IMR-90 (cell line): ENCODE results near the gene NFATC1. TPM values are rescaled to one million over a fixed set of nuclear protein-coding genes. Genes with fewer than 3 reads are reported as not detected.

Source experiments
- ATAC-seq: fragments of 200-7000 bp; cut with Tn5 transposase; 2 replicates; pipeline ENCODE4 v1.9.1; 2020; ENCODE audit warnings: low read depth, mild to moderate bottlenecking, moderate library complexity
- BruUV-seq: library from RNA; stranded (reverse); fragments of 400-500 nt; replicated peaks from 2 replicates; lab custom pipeline; 2021; lab: Mats Ljungman, UMichigan
- CTCF ChIA-PET: fragments of 300-600 bp; formaldehyde crosslinking; extraction: SDS; loops from one replicate; lab custom pipeline; 2021; ENCODE audit warnings: antibody characterized with exemption; lab: Yijun Ruan, JAX
- POLR2A ChIA-PET: fragments of 300-600 bp; sonication (Branson Sonifier 250); formaldehyde crosslinking; loops from one replicate; lab custom pipeline; 2022; ENCODE audit warnings: antibody characterized with exemption; ENCODE audit not compliant: unreplicated experiment; lab: Charles Lee
- DNase-seq: peaks from one replicate; pipeline ENCODE4 v3.0.0; 2013
- H2AFZ ChIP-seq: replicated peaks from 2 replicates; pipeline ENCODE3; 2013; ENCODE audit warnings: low read length, mild to moderate bottlenecking; ENCODE audit not compliant: poor library complexity
- H2AK5ac ChIP-seq: 2 replicates; pipeline ENCODE4 v1.6.1; 2013; ENCODE audit warnings: low read depth, low read length, inconsistent platforms
- H2AK9ac ChIP-seq: replicated peaks from 2 replicates; pipeline ENCODE3; 2013; ENCODE audit warnings: mild to moderate bottlenecking, low read depth, low read length, moderate library complexity; ENCODE audit not compliant: poor library complexity
- H2BK120ac ChIP-seq: 2 replicates; pipeline ENCODE4 v1.6.1; 2013; ENCODE audit warnings: low read depth, low read length, inconsistent platforms
- H2BK15ac ChIP-seq: 3 replicates; pipeline ENCODE4 v1.6.1; 2013; ENCODE audit warnings: low read depth, low read length, inconsistent platforms
- H2BK20ac ChIP-seq: 2 replicates; pipeline ENCODE4 v1.6.1; 2013; ENCODE audit warnings: low read depth, mild to moderate bottlenecking, inconsistent platforms, low read length, moderate library complexity
- H2BK5ac ChIP-seq: 2 replicates; pipeline ENCODE4 v1.6.1; 2013; ENCODE audit warnings: mild to moderate bottlenecking, low read depth, low read length, inconsistent platforms; ENCODE audit not compliant: poor library complexity, severe bottlenecking
- H3K14ac ChIP-seq: replicated peaks from 2 replicates; pipeline ENCODE4 v1.6.1; 2013; ENCODE audit warnings: low read depth, low read length, inconsistent platforms
- H3K18ac ChIP-seq: 2 replicates; pipeline ENCODE4 v1.6.1; 2013; ENCODE audit warnings: low read depth, low read length, control low read depth
- H3K23ac ChIP-seq: 2 replicates; pipeline ENCODE4 v1.6.1; 2013; ENCODE audit warnings: low read depth, low read length, inconsistent platforms
- H3K27ac ChIP-seq: 2 replicates; pipeline ENCODE4 v1.5.1; 2013; ENCODE audit warnings: mild to moderate bottlenecking, control low read depth, low read length; ENCODE audit not compliant: insufficient read depth
- H3K27me3 ChIP-seq: 2 replicates; pipeline ENCODE4 v1.6.1; 2013; ENCODE audit warnings: low read length; ENCODE audit not compliant: control insufficient read depth, insufficient read depth
- H3K36me3 ChIP-seq: 2 replicates; pipeline ENCODE4 v1.6.1; 2013; ENCODE audit warnings: low read length, mixed read lengths; ENCODE audit not compliant: control insufficient read depth, insufficient read depth
- H3K4ac ChIP-seq: 2 replicates; pipeline ENCODE4 v1.6.1; 2013; ENCODE audit warnings: low read depth, low read length, inconsistent platforms
- H3K4me1 ChIP-seq: 2 replicates; pipeline ENCODE4 v1.6.1; 2013; ENCODE audit warnings: low read length, mixed read lengths; ENCODE audit not compliant: control insufficient read depth, insufficient read depth
- H3K4me2 ChIP-seq: 2 replicates; pipeline ENCODE4 v1.6.1; 2013; ENCODE audit warnings: low read depth, mild to moderate bottlenecking, control low read depth, low read length, moderate library complexity
- H3K4me3 ChIP-seq: 2 replicates; pipeline ENCODE4 v1.5.1; 2013; ENCODE audit warnings: low read depth, mild to moderate bottlenecking, control low read depth, low read length, moderate library complexity; ENCODE audit not compliant: insufficient read depth
- H3K56ac ChIP-seq: 2 replicates; pipeline ENCODE4 v1.6.1; 2013; ENCODE audit warnings: low read length, inconsistent platforms; ENCODE audit not compliant: insufficient read depth; ENCODE audit errors: extremely low read depth
- H3K79me1 ChIP-seq, 2 experiments: 2 replicates each; pipeline ENCODE4 v1.6.1; 2013; ENCODE audit warnings: low read length in 2 of 2, inconsistent platforms in 1 of 2, low read depth in 1 of 2
- H3K9ac ChIP-seq: 2 replicates; pipeline ENCODE4 v1.6.1; 2013; ENCODE audit warnings: low read depth, low read length, control low read depth
- H3K9me1 ChIP-seq: 2 replicates; pipeline ENCODE4 v1.6.1; 2013; ENCODE audit warnings: low read length, inconsistent platforms; ENCODE audit not compliant: insufficient read depth
- H3K9me3 ChIP-seq: 2 replicates; pipeline ENCODE4 v1.6.1; 2013; ENCODE audit warnings: low read length; ENCODE audit not compliant: control insufficient read depth, insufficient read depth
- H4K20me1 ChIP-seq: 2 replicates; pipeline ENCODE4 v1.6.1; 2013; ENCODE audit warnings: low read length, inconsistent platforms; ENCODE audit not compliant: insufficient read depth
- H4K5ac ChIP-seq: 2 replicates; pipeline ENCODE4 v1.6.1; 2013; ENCODE audit warnings: mild to moderate bottlenecking, low read depth, low read length, control low read depth
- H4K8ac ChIP-seq, 2 experiments: 2 replicates each; pipeline ENCODE4 v1.6.1; 2013; ENCODE audit warnings: low read depth in 2 of 2, low read length in 2 of 2, control low read depth in 1 of 2, inconsistent platforms in 1 of 2
- H4K91ac ChIP-seq: 2 replicates; pipeline ENCODE4 v1.6.1; 2013; ENCODE audit warnings: low read depth, low read length, inconsistent platforms; ENCODE audit not compliant: insufficient read depth
- BHLHE40 ChIP-seq: fragments of 150-350 bp; IDR thresholded peaks from 2 replicates; pipeline ENCODE4 v1.6.1; 2016; ENCODE audit warnings: mild to moderate bottlenecking, low read depth, low read length
- MXI1 ChIP-seq: IDR thresholded peaks from 2 replicates; pipeline ENCODE4 v1.6.1; 2012; ENCODE audit warnings: low read depth, mild to moderate bottlenecking, low read length, moderate library complexity, borderline replicate concordance
- WGBS, 2 experiments: methylation state at CpG; one replicate each; pipeline versions ENCODE4 v1.1.5 to v1.1.7; 2013; ENCODE audit warnings: missing lambda C conversion rate in 2 of 2; ENCODE audit not compliant: insufficient read length in 1 of 2; ENCODE audit errors: extremely low coverage in 2 of 2; 5-methylcytosine and 5-hydroxymethylcytosine counted together
- dilution Hi-C: fragments of 300-500 bp; cut with HindIII; formaldehyde crosslinking; loops from one replicate; pipeline ENCODE4 v1.14.3; 2018; ENCODE audit warnings: low sequenced_read_pairs; ENCODE audit not compliant: unreplicated experiment
- in situ Hi-C: fragments of 300-500 bp; cut with MboI; formaldehyde crosslinking; loops from 3 replicates; pipeline ENCODE4 v1.14.3; 2019; ENCODE audit warnings: low sequenced_read_pairs, inconsistent platforms, mixed read lengths
- intact Hi-C: fragments of 100-400 bp; cut with micrococcal nuclease; formaldehyde crosslinking; loops from 2 replicates; pipeline ENCODE4 v1.10.0; 2022
- polyA plus RNA-seq, 3 experiments: library from polyadenylated mRNA; depleted of rRNA; stranded (reverse); fragments of >200 nt; gene quantifications; 2 replicates each; pipeline ENCODE4 v1.2.3, GENCODE V29; 2012; ENCODE audit warnings: low replicate concordance in 1 of 3
- total RNA-seq: library from RNA; depleted of rRNA; stranded (reverse); fragments of >200 nt; gene quantifications from 2 replicates; pipeline ENCODE4 v1.2.3, GENCODE V29; 2012

Gene NFATC1
- total and polyA plus RNA-seq, 2 of the 4 experiments (the other 2 are of a cell fraction) = 0.36 to 1.8 TPM

GRCh38 chr18:79456105-79456980, 60.6 kb downstream of the NFATC1 start (continued):
- no peak for TF ChIP-seq BHLHE40

DNA sequence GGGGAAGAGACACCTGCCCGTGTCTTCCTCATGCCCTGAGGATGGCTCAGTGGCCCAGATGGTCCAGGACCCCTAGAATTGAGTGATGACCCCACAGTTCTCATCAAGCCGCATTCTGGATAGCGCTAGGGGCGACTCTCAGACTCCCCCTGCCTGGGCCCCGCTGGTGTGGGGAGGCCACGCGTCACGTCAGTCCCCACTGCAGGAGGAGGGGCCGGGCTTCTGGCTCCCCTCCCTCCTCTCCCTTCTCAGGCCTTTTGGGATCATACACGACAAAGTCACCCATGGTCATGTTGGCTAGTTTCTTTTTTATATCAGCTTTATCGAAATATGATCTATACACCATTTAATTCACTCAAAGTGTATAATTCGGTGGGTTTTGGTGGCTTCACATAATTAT, 61.5 kb downstream of the NFATC1 start:
- Histone ChIP-seq H3K4me1 (peaks cover 16% of the 10 kb centered on the region), H3K9ac (no peak overlapping the region), H3K4me2 (no peak overlapping the region), H2BK5ac (no peak overlapping the region), H3K9me1 (no peaks in the 10 kb centered on the region; the same call in 1 of the 2 replicates), H2BK120ac (no peak overlapping the region), H4K91ac (no peak overlapping the region), H3K4me3 (no peak overlapping the region), H2AK9ac (no peak overlapping the region), H3K4ac (no peak overlapping the region), H3K36me3 (0 out of 2 replicates have a peak, but pooled peaks cover 3% of the 10 kb centered on the region), H3K14ac (no peak overlapping the region), H4K20me1 (no peaks in the 10 kb centered on the region), H3K27me3 (no peaks in the 10 kb centered on the region), H4K5ac (no peak overlapping the region), H3K27ac (no peak overlapping the region), H2BK20ac (no peak overlapping the region), H3K56ac (no peak overlapping the region), H2AK5ac (no peak overlapping the region), H4K8ac (no peak overlapping the region), H2AFZ (no peak overlapping the region), H3K79me1 (no peaks in the 10 kb centered on the region), H3K9me3 (no peaks in the 10 kb centered on the region), H3K18ac (no peak overlapping the region), H3K23ac (no peak overlapping the region), H2BK15ac (no peak overlapping the region)
- WGBS, 2 experiments = 100% methylated on average over 1 of the region's 12 CpGs; no CpG with 5 or more reads in 1 of the 2 experiments
- no peak for ATAC-seq
- no TSS peak for BruUV-seq
- dilution Hi-C loops = no loop called here
- POLR2A ChIA-PET = no interaction called here
- in situ Hi-C loops = no loop called here
- CTCF ChIA-PET = no interaction called here
- intact Hi-C loops = no loop called here
- no peak for TF ChIP-seq MXI1
- DNase-seq = no peak
